H1 (cell line): ENCODE results near the gene DDX31.

Experiments used
- CHD2 ChIP-seq: IDR thresholded peaks from 2 replicates; pipeline ENCODE4 v1.6.1; 2012; ENCODE audit warnings: low read length, improper control_type of control experiment
- E2F6 ChIP-seq: IDR thresholded peaks from 2 replicates; pipeline ENCODE4 v1.6.1; 2012; ENCODE audit warnings: inconsistent platforms
- EGR1 ChIP-seq: IDR thresholded peaks from 2 replicates; pipeline ENCODE4 v1.6.1; 2011; ENCODE audit warnings: low read depth, low read length, borderline replicate concordance
- EZH2 ChIP-seq: fragments of 200-600 bp; sonication (generic); IDR thresholded peaks from 2 replicates; pipeline ENCODE4 v1.7.1; 2012; ENCODE audit warnings: low read depth, mild to moderate bottlenecking, moderate library complexity, low read length, inconsistent platforms; ENCODE audit not compliant: severe bottlenecking
- FOSL1 ChIP-seq: IDR thresholded peaks from 2 replicates; pipeline ENCODE4 v1.6.1; 2011; ENCODE audit warnings: mild to moderate bottlenecking, low read depth, low read length, moderate library complexity; ENCODE audit not compliant: insufficient read depth
- HDAC2 ChIP-seq, 2 experiments: fragments of 300-600 bp in 1 of 2; sonication (generic) in 1 of 2; IDR thresholded peaks; 2 replicates each; pipeline ENCODE4 v1.6.1; 2011 to 2012; ENCODE audit warnings: low read depth in 2 of 2, low read length in 2 of 2, mild to moderate bottlenecking in 2 of 2, moderate library complexity in 2 of 2, borderline replicate concordance in 1 of 2, inconsistent platforms in 1 of 2
- POLR2A ChIP-seq, 2 experiments: IDR thresholded peaks; 1 replicate in 1 of 2; 2 replicates in 1 of 2; pipeline ENCODE4 v1.6.1; 2011; ENCODE audit warnings: low read depth in 2 of 2, low read length in 2 of 2, mild to moderate bottlenecking in 2 of 2; ENCODE audit errors: control extremely low read depth in 1 of 2
- POLR2AphosphoS5 ChIP-seq: IDR thresholded peaks from 2 replicates; pipeline ENCODE4 v1.6.1; 2011; ENCODE audit warnings: low read depth, low read length
- RAD21 ChIP-seq, 2 experiments: IDR thresholded peaks in 1 of 2; conservative IDR thresholded peaks in 1 of 2; 2 replicates each; pipeline ENCODE4 v1.6.1; 2011; ENCODE audit warnings: low read depth in 2 of 2, low read length in 2 of 2, improper control_type of control experiment in 1 of 2, inconsistent platforms in 1 of 2, mild to moderate bottlenecking in 1 of 2, moderate library complexity in 1 of 2
- TF ChIP-seq, protein P1 (sequence below), 3 experiments: IDR thresholded peaks; 1 replicate in 2 of 3; 2 replicates in 1 of 3; pipeline versions ENCODE4 v1.5.1 to v1.6.1; 2011; ENCODE audit warnings: low read length in 3 of 3, mild to moderate bottlenecking in 3 of 3, inconsistent platforms in 2 of 3, low read depth in 1 of 3, moderate library complexity in 1 of 3; ENCODE audit not compliant: insufficient read depth in 1 of 3; ENCODE audit errors: control extremely low read depth in 1 of 3

GRCh38 chr9:132543960-132544359, 125.8 kb downstream of the DDX31 start:
- TF ChIP-seq, protein P1, sequence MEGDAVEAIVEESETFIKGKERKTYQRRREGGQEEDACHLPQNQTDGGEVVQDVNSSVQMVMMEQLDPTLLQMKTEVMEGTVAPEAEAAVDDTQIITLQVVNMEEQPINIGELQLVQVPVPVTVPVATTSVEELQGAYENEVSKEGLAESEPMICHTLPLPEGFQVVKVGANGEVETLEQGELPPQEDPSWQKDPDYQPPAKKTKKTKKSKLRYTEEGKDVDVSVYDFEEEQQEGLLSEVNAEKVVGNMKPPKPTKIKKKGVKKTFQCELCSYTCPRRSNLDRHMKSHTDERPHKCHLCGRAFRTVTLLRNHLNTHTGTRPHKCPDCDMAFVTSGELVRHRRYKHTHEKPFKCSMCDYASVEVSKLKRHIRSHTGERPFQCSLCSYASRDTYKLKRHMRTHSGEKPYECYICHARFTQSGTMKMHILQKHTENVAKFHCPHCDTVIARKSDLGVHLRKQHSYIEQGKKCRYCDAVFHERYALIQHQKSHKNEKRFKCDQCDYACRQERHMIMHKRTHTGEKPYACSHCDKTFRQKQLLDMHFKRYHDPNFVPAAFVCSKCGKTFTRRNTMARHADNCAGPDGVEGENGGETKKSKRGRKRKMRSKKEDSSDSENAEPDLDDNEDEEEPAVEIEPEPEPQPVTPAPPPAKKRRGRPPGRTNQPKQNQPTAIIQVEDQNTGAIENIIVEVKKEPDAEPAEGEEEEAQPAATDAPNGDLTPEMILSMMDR (IDR thresholded peaks at IDR 0.05; ENCODE audit: control extremely low read depth in 1 of 3, insufficient read depth in 1 of 3, low read depth in 1 of 3, low read length in 3 of 3), result no peak
- TF ChIP-seq POLR2A (IDR thresholded peaks at IDR 0.05; ENCODE audit: control extremely low read depth in 1 of 2, low read depth in 2 of 2, low read length in 2 of 2) (no peak), EGR1 (no peak), FOSL1 (no peak), EZH2 (no peak), RAD21 (IDR thresholded peaks at IDR 0.05 in 1 of 2, conservative IDR thresholded peaks at IDR 0.05 in 1 of 2; ENCODE audit: low read depth in 2 of 2, low read length in 2 of 2) (no peak), CHD2 (no peak), HDAC2 (IDR thresholded peaks at IDR 0.05; ENCODE audit: borderline replicate concordance in 1 of 2, low read depth in 2 of 2, low read length in 2 of 2) (no peak), E2F6 (no peak), POLR2AphosphoS5 (no peak)
